Measurements from ENCODE around the gene TBX19.

TBX19 gene

GRCh38 chr1:168287237-168287664 is 6.6 kb downstream of the TBX19 start:
- DNase-seq (ENCODE audit: low spot score): no peak
- in situ Hi-C loops (cut with MboI; ENCODE audit: low pct_unique_long_range_greater_than_20kb, low sequenced_read_pairs, unreplicated experiment): no loop called here
- no peak for TF ChIP-seq CTCF (IDR thresholded peaks at IDR 0.05; ENCODE audit: extremely low read depth, insufficient read depth, missing control alignments)

- TF ChIP-seq CTCF (IDR thresholded peaks at IDR 0.05; ENCODE audit: extremely low read depth, insufficient read depth, missing control alignments): no peak
- DNase-seq (ENCODE audit: low spot score): no peak
- in situ Hi-C loops (cut with MboI; ENCODE audit: low pct_unique_long_range_greater_than_20kb, low sequenced_read_pairs, unreplicated experiment): no loop called here
These were observed 7.8 kb downstream of the TBX19 start for GRCh38 chr1:168288311-168289052.

- in situ Hi-C loops (cut with MboI; ENCODE audit: low pct_unique_long_range_greater_than_20kb, low sequenced_read_pairs, unreplicated experiment): no loop called here
- DNase-seq (ENCODE audit: low spot score): no peak
- no peak for TF ChIP-seq CTCF (IDR thresholded peaks at IDR 0.05; ENCODE audit: extremely low read depth, insufficient read depth, missing control alignments)
These were observed 10.7 kb downstream of the TBX19 start for GRCh38 chr1:168291222-168291837.

GRCh38 chr1:168293356-168293755 is 12.7 kb downstream of the TBX19 start:
- TF ChIP-seq CTCF (IDR thresholded peaks at IDR 0.05; ENCODE audit: extremely low read depth, insufficient read depth, missing control alignments): no peak
- DNase-seq (ENCODE audit: low spot score): no peak
- in situ Hi-C loops (cut with MboI; ENCODE audit: low pct_unique_long_range_greater_than_20kb, low sequenced_read_pairs, unreplicated experiment): no loop called here

GRCh38 chr1:168295411-168296114 is 14.9 kb downstream of the TBX19 start:
- no peak for TF ChIP-seq CTCF (IDR thresholded peaks at IDR 0.05; ENCODE audit: extremely low read depth, insufficient read depth, missing control alignments)
- in situ Hi-C loops (cut with MboI; ENCODE audit: low pct_unique_long_range_greater_than_20kb, low sequenced_read_pairs, unreplicated experiment): no loop called here
- DNase-seq (ENCODE audit: low spot score): no peak

GRCh38 chr1:168297019-168297730 is 16.5 kb downstream of the TBX19 start:
- DNase-seq (ENCODE audit: low spot score): no peak
- TF ChIP-seq CTCF (IDR thresholded peaks at IDR 0.05; ENCODE audit: extremely low read depth, insufficient read depth, missing control alignments): no peak
- in situ Hi-C loops (cut with MboI; ENCODE audit: low pct_unique_long_range_greater_than_20kb, low sequenced_read_pairs, unreplicated experiment): no loop called here

Data from GM13977 (cell line).